Measurements from ENCODE around the gene DIS3.

- TF ChIP-seq CTCF (IDR thresholded peaks at IDR 0.05; ENCODE audit: low read depth, low read length) (no peak), POLR2A (IDR thresholded peaks at IDR 0.05; ENCODE audit: extremely low read depth, insufficient read length) (no peak), MYC (IDR thresholded peaks at IDR 0.05; ENCODE audit: low read depth, low read length) (no peak)
Measured at GRCh38 chr13:72804301-72804700, 22.6 kb upstream of the DIS3 start.

Measured in NB4 (cell line).